GM12878 (cell line): ENCODE measurements around the gene ATP6V0A4.

ENCODE experiments used
- ETV6 ChIP-seq, 2 experiments: fragments of 450-650 bp in 1 of 2; IDR thresholded peaks in 1 of 2; conservative IDR thresholded peaks in 1 of 2; 2 replicates each; pipeline ENCODE4 v1.6.1; 2014; ENCODE audit warnings: antibody characterized with exemption in 1 of 2, borderline replicate concordance in 1 of 2, low read depth in 1 of 2, mild to moderate bottlenecking in 1 of 2, moderate library complexity in 1 of 2
- POLR2A ChIP-seq: IDR thresholded peaks from 2 replicates; pipeline ENCODE4 v1.6.1; 2011; ENCODE audit warnings: low read depth, mild to moderate bottlenecking, low read length
- RB1 ChIP-seq: fragments of 450-650 bp; formaldehyde crosslinking; IDR thresholded peaks from 2 replicates; pipeline ENCODE4 v1.6.1; 2017; ENCODE audit warnings: mild to moderate bottlenecking, borderline replicate concordance
- WRNIP1 ChIP-seq: IDR thresholded peaks from 2 replicates; pipeline ENCODE4 v1.6.1; 2011; ENCODE audit warnings: low read depth, low read length, improper control_type of control experiment, borderline replicate concordance

DNA sequence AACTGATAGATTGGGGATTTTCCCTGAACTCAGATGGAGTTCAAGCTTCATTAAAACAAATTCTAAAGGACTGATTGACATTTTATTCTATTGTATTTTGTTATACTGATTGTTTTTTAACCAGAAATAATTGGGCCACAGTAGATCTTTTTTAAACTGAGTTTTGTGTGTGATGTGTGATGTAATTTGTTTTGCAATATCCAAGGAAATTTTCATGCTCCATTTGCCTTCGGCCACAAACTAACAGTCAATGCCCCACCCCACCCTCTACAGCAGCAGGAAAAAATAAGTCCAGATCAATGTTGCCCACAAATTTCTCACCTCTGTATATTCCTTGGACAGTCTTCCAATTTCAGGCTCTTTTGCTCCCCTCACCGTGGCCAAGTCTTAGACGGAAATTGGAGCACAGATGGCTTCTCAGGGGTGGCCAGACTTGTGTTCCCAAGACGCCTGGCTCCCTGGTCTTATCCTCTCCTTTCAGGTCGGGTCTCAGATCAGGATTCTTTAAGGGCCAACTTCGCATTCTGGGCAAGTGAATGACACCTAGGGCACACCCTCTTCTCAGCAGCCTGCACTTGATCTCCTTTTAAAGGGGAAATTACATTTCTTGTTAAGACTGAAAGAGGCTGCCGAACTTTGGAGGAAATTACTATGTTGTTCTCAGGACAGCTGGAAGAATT, 97.0 kb downstream of the ATP6V0A4 start, which contains the start of gene SVOPL:
- TF ChIP-seq POLR2A, result no peak
- no peak for TF ChIP-seq WRNIP1
- no peak for TF ChIP-seq ETV6 (conservative IDR thresholded peaks at IDR 0.05 in 1 of 2, IDR thresholded peaks at IDR 0.05 in 1 of 2; ENCODE audit: borderline replicate concordance in 1 of 2, low read depth in 1 of 2)
- no peak for TF ChIP-seq RB1
